Activated T-cell treated with anti-CD3 and anti-CD28 coated beads for 24 hours (primary cell): Measurements from ENCODE around the gene ENO4.

Experiments used
- DNase-seq: peaks from one replicate; pipeline ENCODE4 v3.0.0-alpha.2; 2020; ENCODE audit warnings: low read depth

Gene ENO4

DNA sequence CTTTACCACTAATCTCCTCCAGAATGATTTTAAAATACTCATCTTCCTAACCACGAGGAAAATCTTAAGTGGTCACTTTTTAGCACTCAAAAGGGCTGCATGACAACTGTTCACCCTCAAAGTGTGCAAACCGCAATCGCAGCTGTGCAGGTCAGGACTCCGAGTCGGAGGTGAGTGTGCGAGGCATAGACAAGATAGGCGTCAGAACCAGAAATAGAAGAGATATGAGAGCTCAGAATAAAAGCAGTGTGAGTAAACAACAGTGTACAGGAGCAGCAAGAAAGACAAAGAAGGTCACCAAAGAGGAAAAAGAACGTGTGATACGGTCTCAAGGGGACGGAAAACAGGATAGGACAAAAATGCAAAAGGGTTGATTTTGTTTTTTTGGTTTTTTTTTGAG lies 17.5 kb upstream of the ENO4 start:
- no peak for DNase-seq

DNA sequence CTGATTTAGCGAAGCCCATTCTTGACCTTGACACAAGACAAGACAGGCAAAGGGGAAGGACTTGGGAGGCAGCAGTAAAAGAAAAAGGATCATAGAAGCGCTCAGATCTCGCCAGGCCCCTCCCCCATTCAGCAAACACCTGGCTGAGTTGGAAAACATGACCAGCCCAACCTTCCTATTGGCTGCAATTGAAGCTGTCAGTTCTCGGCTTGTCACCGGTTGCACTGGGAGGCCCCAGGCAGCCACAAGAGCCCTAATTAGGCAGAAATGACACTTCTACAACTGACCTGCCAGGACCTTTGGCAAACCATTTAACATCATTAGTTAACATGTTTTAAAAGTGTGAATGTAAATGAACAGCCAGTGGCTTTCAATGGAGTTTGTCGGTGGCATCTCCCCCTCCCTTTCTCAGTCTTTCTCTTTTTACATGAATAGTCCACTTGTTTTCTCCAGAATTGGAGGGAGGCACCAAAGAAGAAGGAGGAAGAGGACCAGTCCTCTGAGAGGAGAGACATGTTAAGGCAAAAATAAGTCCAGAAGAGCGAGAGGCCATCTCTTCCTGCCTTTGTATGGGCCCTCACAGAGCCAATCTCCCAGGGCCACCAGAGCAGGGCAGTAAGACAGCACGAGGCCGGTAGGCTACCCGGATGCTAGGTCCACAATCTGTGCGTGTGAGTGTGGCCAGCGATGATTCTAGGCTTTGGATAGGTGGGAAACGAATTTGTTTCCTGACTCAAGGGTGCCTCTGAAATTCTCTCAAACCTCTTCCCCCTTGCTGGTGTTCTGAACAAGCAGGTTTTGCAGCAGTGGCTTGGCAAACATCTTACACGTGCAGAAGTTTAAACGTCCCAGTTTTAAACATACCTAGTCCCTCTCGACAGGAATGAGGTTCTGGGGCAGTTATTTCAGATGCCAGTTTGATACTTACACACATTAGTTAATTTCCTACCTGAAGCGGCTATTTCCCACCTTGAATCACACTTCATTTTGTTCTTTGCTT lies 15.0 kb upstream of the ENO4 start:
- no peak for DNase-seq

DNA sequence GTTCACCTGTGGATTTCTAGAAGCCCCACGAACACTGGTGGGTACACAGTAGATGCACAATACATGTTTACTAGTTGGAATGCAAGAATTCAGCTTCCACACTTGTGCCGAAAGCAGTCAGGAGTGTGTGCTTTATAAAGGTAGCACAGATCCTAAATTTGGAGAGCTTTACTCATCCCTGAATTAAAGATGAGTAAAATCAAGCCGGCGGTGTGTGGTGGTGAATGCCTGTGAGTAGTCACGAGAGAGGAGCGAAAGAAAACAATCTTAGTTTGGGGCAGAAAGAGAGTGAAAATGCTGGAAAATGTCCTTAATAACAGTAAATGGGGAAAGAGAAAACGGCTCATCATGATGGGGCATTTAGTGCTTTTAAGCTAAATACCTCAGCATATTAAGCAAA lies 13.6 kb upstream of the ENO4 start:
- no peak for DNase-seq

DNA sequence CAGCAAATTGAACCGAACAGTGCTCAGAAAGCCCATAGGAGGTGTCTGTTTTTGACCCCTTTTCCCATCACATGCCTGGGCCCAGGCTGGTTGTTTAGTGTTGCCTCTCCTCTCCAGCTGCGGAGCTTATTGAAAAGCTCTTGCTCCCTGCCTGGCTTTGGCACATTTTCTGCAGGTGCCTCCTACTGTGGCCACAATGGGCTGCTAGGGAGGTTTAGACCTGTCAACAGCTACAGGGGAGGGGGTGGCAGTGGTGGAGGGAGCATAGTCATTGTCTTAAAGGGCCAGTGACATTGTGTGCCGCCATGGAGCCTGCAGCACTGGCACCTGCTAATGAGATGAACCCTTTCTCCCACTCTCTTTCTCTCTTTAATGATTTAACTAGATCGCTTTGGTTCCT lies 13.2 kb upstream of the ENO4 start:
- no peak for DNase-seq

DNA sequence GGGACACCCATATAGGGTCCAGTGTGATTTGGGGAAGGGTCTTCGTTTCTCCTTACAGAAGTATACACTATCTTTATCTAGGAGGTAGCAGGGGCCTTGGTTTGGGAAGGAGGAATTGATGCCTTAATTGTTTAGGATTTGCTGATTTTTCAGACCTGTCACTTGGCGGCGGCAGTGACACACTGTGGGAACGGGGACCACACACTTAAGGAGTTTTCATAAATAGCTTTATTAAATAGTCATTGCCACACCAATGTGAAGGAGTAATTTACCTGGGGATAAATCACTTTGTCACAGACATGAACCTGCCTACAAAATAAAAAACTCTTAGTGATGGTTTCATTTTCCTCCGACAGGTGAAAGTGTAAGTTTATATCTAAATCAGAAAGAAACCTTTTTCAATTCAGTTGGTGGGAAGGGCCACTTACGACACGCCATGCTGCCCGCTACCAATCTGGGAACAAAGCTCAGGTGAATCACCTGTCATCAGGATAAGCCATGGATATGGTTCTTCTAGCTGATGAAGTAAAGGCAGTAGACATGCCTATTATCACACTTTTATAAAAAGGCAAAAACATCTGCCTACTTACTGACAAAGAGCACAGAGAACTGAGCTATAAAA lies 12.3 kb upstream of the ENO4 start:
- no peak for DNase-seq

DNA sequence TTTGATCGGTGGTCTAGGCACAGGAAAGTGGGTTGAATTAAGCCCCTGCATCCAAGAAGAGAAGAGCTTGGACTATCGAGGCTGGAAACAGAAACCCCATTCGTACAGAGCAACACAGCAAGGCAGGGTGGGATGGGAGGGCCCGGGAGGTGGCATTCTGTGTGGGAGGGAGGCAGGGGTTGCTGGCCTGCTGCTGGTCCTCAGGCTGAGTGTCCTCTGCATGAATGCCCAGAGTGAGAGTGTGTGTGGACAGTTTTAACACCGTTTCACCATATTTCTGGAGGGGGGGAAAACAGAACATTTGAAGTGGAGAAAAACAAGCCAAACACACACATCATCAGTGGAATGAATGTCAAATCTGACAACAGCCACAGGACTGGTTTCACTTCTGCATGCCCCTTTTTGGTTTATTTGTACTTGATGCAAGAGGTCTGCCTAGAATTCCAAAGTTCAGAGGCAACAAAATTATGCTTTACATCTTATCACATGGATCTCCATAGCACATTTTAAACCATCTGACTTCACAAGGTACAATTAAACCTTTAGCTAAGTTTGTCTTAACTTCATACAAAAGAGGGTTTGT lies 11.1 kb upstream of the ENO4 start:
- DNase-seq: no peak

DNA sequence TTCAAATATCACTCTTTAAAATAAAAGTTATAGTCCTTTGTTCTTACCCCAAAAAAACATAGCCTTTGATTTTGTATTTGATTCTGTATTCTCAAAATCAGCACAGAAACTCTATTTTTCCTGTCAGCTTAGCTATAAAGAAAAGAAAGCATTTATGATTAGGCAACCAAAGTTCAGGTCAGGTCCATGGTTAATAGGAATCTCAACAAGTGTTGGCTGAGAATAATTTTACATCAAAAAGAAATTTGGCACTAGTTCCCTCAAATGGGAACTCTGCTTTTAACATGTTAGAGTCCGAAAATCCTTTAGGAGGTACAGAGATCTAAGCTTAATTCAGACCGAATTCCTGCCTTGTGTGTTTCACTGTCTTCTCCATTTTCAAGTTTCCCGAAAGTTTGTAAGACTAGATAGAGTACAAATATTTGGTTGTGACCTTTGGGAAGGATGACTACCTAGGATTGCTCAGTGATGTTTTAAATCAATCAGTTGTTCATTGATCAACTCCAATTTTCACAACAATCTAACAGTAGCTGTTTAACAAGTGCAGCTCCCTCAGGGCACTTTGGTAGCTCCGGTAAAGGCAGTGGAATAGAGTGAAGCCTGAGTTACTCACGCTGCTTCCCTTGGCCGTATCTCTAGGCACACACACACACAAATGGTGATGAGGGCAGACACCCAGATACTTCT lies 8.8 kb upstream of the ENO4 start:
- no peak for DNase-seq

DNA sequence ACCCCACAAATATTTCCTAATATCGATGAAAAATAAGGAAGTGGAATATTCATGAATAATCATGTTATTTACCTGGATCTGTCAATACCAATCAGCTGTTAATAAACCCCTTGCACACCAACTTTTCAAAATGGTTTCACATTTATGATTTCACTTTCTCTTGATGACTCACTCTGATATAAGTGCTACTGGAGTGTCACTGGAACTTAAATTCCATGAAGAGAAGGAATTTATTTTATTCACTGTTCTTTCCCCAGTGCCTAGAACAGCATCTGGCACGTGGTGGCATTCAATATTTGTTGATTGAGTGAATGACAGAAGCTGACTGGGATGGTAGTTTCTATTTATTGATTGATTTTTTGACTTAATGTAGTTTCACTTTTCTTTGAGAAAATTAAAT lies 3.5 kb upstream of the ENO4 start:
- no peak for DNase-seq

DNA sequence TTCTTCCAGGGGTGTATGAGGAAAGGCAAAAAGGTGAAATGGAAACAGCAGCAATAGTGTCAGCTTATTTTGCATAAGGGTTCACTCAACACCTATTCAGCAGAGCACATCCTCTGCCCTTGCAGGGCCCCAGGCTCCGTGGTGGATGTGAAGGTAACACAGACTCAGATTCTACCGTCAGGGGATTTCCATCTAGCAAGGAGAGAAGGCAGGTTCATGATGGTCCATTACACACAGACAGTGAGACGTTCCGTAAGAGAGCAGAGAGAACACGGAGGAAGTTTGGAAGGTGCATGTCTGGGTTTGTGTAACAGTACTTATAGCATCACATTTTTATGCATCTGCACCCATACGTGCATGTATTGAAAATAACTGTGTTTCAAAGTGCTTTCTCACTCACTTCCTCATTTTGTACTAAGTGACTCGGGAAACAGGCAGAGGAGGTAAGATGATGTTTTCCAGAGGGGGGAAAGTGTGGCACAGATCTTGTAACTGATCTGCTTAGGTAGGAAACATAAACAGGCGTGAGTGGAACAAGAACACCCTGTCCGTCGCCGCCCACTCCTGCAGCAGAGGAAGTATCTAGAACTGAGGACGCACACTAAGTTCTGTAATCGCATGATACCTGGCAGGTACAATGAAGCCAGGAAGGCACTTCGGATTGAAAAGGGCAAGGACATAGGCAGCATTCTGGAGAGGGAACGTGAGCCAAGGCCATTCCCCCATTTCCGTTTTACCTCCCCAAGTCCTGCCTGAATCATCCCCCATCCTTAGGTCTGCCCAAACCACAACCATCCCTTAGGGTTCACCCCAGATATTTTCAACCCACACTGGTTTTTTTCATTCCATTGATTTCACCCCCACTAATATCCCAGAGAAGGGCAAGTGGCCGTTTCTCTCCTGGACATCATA lies 1.0 kb upstream of the ENO4 start:
- no peak for DNase-seq

DNA sequence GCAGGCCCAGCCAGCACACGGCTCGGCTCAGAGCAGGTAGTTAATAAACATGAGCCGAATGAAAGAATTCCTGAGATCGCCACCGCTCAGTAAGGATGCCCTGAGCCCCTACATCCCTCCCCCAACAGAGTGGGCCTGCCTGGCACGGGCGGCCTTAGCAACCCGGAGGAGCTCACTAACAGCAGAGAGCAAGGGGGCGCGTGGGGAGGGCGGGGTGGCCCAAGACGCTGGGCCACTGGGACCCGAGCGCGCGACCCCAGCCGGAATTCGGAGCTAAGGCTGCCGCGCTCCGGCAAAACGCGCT lies 403 bp upstream of the ENO4 start:
- no peak for DNase-seq

DNA sequence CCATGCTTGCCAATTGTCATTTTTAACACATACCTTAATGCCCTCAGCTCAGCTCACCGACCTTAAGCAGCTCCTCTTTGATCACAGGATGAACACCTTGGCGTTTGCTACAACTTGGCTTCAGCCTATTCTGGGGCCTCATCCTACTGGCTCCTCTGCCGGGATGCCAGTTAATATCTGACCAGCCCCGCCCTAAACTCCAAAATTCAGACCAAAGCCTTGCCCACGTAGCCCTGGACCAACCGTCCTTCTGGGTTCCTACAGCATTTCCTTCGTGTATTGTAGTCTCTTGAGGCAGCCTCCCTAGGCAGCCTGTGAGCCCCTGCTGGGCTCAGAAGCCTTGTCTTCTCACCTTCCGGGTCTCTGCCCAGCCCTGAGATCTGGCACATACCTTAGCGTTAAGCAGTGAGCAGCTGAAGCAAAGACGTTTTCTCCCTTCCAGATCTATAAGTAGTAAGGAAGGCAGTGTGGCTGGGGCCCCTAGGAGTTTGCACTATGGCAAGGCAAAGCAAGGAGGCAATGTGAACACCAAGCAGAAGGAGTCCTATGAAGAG lies 836 bp downstream of the ENO4 start:
- DNase-seq: no peak

DNA sequence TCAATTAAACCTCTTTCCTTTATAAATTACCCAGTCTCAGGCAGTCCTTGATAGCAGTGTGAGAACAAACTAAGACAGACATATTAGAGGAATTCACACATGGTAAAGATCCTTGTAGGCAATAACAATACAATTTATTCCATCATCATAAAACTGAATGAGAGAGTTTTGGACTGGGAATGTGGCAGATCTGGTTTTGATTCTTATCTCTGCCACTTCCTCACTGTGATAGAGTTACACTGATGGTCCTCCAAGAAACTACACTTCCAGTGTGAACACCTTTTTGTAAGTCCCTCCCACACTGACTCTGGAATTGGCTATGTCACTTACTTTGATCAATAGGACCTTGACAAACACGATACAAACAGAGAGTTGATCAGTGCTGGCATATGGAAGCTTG lies 2.9 kb downstream of the ENO4 start:
- DNase-seq: no peak

DNA sequence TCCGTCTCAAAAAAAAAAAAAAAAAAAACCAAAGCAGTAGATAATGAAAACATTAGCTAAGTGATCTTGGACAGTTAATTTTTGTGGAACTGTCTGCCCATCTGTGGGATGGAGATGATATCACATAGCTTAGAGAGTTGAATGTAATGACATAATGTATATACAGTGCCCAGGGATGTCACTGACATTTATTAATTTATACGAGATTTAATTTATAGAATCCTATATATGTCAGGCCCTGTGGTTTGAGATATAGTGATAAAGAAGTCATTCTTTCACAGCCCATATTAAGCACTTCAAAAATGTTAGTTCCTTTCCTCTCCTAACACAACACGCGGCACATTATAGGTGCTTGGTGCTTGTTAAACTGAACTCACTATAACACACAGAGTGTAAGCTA lies 4.0 kb downstream of the ENO4 start:
- DNase-seq: no peak

DNA sequence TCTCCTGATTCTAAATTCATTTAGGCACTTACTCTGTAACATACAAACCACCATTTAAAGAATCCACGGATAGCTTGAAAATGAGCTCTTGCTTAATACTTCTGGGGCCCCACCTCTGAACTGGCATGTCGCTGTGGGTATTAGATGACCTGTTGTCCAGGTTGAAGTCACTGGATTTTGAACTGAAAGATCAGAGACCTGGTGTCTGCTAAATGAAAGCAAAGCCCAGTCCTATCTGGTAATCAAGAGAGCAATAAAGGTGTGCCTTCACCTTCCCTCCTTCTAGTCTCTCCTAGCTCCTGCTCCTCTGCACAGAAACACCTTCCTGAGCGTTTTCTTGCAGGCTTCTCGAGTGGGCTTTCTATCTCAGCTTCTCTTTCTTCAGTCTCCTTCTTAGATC lies 4.4 kb downstream of the ENO4 start:
- no peak for DNase-seq

DNA sequence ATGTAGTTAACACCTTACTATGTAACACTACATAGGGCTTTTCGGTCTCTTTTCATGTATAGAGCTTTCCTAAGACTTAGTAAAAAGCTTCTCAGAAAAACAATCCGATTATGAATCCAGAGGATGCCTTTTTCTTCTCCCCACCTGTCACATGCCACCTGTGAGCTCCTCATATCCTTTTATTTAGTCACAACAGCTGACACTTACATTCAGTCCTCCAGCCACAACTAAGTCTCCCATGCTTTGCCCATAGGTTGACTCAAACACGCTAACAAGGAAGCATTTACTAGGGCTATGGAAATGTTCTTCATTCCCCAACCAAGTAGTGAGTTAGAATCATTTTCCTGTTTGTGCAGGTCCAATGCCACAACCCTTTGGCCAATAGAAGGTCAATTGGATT lies 7.9 kb downstream of the ENO4 start:
- no peak for DNase-seq

DNA sequence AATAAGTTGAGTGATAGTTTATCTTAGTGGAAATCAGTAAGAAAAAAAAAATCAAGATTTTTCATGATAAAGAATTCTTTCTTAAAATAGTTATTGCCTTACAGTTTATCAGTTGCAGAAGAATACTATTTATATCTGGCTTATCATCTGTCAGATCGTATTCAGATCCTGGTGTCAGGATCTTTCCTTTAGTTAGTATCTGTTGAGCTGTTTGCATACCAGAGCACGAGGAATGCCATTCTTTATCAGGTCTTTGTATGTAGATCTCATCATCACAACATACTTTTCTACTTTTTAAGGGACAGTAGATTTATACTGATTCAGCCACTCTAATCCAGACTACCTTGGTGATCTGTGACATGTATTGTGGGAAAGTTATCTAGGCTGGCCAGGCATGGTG lies 12.5 kb downstream of the ENO4 start:
- no peak for DNase-seq

DNA sequence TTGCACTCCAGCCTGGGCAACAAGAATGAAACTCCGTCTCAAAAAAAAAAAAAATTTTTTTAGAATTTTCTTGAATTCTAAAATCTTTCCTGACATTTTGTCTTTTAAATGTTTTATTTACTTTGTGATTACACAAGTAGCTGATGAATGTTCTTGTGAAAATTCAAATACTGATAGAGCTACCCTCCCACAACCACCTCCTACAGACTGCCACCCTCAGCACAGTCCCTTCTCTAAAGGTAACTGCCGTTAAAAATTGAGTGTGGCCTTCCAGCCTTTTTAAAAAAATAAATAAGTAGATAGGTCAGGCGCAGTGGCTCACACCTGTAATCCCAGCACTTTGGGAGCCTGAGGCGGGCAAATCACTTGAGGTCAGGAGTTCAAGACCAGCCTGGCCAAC lies 15.1 kb downstream of the ENO4 start:
- no peak for DNase-seq

DNA sequence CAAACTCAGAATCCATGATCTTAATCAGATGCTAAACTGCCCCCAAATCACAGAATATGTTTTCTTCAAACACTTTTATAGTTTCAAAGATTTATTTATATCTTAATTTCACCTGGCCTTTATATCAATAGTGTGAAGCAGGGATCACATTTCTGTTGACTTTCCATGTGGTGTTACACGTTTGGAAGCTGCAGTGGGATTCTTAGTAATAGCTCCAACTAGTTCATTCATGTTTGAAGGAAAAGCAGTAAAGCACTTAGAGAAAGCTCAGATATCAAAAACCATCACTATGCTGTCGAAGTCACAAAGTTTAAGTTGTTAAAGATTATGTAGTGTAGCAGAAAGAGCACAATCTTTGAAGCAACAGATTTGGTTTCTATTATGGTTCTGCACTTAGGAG lies 16.8 kb downstream of the ENO4 start:
- DNase-seq: no peak

DNA sequence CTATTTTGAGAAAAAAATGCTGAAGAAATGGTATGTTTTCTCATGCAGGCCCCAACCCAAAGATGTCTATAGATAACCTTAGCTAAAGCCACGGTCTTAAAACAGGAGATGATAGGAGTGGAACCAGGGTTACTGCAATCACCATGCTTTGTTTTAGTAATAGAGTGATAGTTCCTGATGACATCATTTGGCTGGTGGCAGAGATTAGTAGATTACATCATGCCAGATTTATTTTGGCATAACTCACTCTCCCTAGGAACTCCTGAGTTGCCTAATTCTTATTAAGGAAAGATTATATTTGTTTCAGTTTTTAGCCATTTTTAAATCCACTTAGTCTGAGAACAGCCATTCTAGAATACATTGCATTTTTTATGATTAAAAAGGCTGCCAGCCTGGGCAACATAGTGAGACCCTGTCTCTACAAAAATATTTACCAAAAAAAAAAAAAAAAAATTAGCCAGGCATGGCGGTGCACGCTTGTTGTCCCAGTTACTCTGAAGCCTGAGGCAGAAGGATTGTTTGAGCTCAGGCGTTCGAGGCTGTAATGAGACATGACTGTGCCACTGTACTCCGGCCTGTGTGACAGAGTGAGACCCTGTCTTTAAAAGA lies 17.8 kb downstream of the ENO4 start:
- DNase-seq: no peak

DNA sequence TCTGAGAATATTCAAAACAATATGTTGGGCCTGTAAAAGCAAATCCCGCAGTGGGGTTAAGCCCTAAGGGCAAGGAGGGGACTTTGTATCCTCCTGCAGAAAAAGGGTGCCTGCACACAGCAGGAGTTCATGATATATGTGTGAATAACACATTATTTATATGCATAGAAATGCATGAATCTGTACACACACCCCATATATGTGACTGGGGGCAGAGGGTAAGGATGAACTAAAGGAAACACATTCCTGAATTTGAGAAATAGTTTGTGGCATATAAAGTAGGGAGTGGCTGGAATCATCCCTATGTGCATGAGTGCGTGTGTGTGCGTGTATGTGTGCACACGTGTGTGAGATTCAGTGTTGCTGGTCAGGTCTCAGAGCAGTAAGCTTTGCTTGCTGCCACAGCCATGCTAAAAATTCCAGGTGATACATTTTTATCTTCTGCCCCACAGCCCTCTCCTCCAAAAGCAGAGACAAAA lies 18.9 kb downstream of the ENO4 start:
- DNase-seq: no peak

DNA sequence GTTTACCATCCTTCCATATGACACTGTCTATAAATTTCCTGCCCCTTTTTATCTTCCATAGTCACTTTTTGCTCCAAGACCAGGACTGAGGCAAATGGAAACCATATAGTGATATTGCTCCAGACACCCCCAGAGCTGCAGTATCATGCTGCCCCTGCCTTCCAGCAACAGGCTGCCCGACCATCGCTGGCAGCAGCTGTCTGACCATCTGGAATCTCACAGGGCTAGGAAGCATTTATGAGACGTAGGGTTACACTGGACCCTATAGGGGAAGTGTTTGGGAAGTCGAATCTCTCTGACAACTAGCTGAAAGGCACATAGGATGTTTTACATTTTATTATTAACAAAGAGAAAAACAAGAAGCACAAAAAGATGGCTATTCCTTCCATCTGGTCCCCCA lies 19.4 kb downstream of the ENO4 start:
- DNase-seq: no peak
